HG03095 (cell line): ENCODE measurements around the gene MSI2.

ENCODE experiments used
- ATAC-seq: cut with Tn5 transposase; IDR thresholded peaks from one replicate; pipeline ENCODE4 v1.9.1; 2021; ENCODE audit warnings: moderate library complexity; ENCODE audit not compliant: unreplicated experiment

The MSI2 gene

GRCh38 chr17:57622683-57623433 is 366.5 kb downstream of the MSI2 start:
- peak; percentile 78 for ATAC-seq

GRCh38 chr17:57623620-57624019 is 367.3 kb downstream of the MSI2 start:
- no peak for ATAC-seq

GRCh38 chr17:57624386-57624785 is 368.1 kb downstream of the MSI2 start:
- ATAC-seq, result no peak

- no peak for ATAC-seq
These were observed 369.2 kb downstream of the MSI2 start for GRCh38 chr17:57625511-57625910.

- ATAC-seq, result no peak
These were observed 369.6 kb downstream of the MSI2 start for GRCh38 chr17:57625957-57626356.

GRCh38 chr17:57626520-57627210 is 370.3 kb downstream of the MSI2 start:
- ATAC-seq, result no peak

GRCh38 chr17:57627591-57627990 is 371.3 kb downstream of the MSI2 start:
- ATAC-seq, result no peak

GRCh38 chr17:57628421-57628820 is 372.1 kb downstream of the MSI2 start:
- no peak for ATAC-seq

- peak; percentile 73 for ATAC-seq
These were observed 373.1 kb downstream of the MSI2 start for GRCh38 chr17:57629470-57629869.

GRCh38 chr17:57629886-57630285 is 373.6 kb downstream of the MSI2 start:
- no peak for ATAC-seq

GRCh38 chr17:57630736-57631135 is 374.4 kb downstream of the MSI2 start:
- no peak for ATAC-seq

GRCh38 chr17:57631871-57632270 is 375.5 kb downstream of the MSI2 start:
- ATAC-seq, result no peak

GRCh38 chr17:57632294-57632693 is 376.0 kb downstream of the MSI2 start:
- ATAC-seq, result no peak

GRCh38 chr17:57633236-57633635 is 376.9 kb downstream of the MSI2 start:
- no peak for ATAC-seq

- ATAC-seq, result no peak
These were observed 378.6 kb downstream of the MSI2 start for GRCh38 chr17:57634713-57635465.

- no peak for ATAC-seq
These were observed 380.0 kb downstream of the MSI2 start for GRCh38 chr17:57636274-57636673.

- peak; percentile 49 for ATAC-seq
These were observed 380.8 kb downstream of the MSI2 start for GRCh38 chr17:57636985-57637665.

GRCh38 chr17:57637666-57638010 is 381.3 kb downstream of the MSI2 start:
- ATAC-seq, result no peak

- ATAC-seq, result no peak
These were observed 382.0 kb downstream of the MSI2 start for GRCh38 chr17:57638284-57638683.

- no peak for ATAC-seq
These were observed 383.1 kb downstream of the MSI2 start for GRCh38 chr17:57639381-57639780.

- ATAC-seq, result no peak
These were observed 383.8 kb downstream of the MSI2 start for GRCh38 chr17:57640079-57640478.
